HG03175 (cell line): Measurements from ENCODE around the gene CYP27B1.
"Not testable (repeated sequence)": the region's sequence is repeated elsewhere in the genome, so short reads cannot be mapped to it uniquely, and the experiment has no call there.

Experiments
- ATAC-seq: cut with Tn5 transposase; IDR thresholded peaks from one replicate; pipeline ENCODE4 v1.9.1; 2021; ENCODE audit warnings: mild to moderate bottlenecking, moderate library complexity; ENCODE audit not compliant: unreplicated experiment

CYP27B1 gene

GRCh38 chr12:57724936-57725740, 41.7 kb downstream of the CYP27B1 start:
- no peak for ATAC-seq

GRCh38 chr12:57724003-57724935, 42.6 kb downstream of the CYP27B1 start:
- ATAC-seq: no peak

GRCh38 chr12:57723630-57723962, 43.3 kb downstream of the CYP27B1 start:
- ATAC-seq: no peak

- no peak for ATAC-seq
These were observed 43.9 kb downstream of the CYP27B1 start for GRCh38 chr12:57722716-57723629.

GRCh38 chr12:57721846-57722608, 44.9 kb downstream of the CYP27B1 start:
- not testable (repeated sequence) for ATAC-seq

GRCh38 chr12:57720606-57721595, 46.0 kb downstream of the CYP27B1 start:
- no peak for ATAC-seq

GRCh38 chr12:57719777-57720605, 46.9 kb downstream of the CYP27B1 start:
- ATAC-seq: no peak

GRCh38 chr12:57718641-57719528, 48.0 kb downstream of the CYP27B1 start:
- no peak for ATAC-seq

- ATAC-seq: no peak
These were observed 48.8 kb downstream of the CYP27B1 start for GRCh38 chr12:57717846-57718640.

- ATAC-seq: no peak
These were observed 49.7 kb downstream of the CYP27B1 start for GRCh38 chr12:57717131-57717530.

GRCh38 chr12:57716305-57716704, 50.6 kb downstream of the CYP27B1 start:
- ATAC-seq: no peak

GRCh38 chr12:57715786-57716185, 51.1 kb downstream of the CYP27B1 start:
- no peak for ATAC-seq

- not testable (repeated sequence) for ATAC-seq
These were observed 51.7 kb downstream of the CYP27B1 start for GRCh38 chr12:57715036-57715748.

- no peak for ATAC-seq
These were observed 53.7 kb downstream of the CYP27B1 start for GRCh38 chr12:57713209-57713608.

GRCh38 chr12:57712701-57713100, 54.2 kb downstream of the CYP27B1 start:
- ATAC-seq: no peak
